Stimulated activated CD4-positive, alpha-beta T cell treated with anti-CD3 and anti-CD28 coated beads, Interleukin-15, amount 100 ng/mL, for 1 hour (primary cell): ENCODE results near the gene TP63.

ENCODE experiments used
- DNase-seq, 2 donors: peaks; one replicate each; pipeline ENCODE4 v3.0.0-alpha.2; 2020; ENCODE audit warnings: low read depth in 1 of 2, low spot score in 1 of 2

TP63 gene

GRCh38 chr3:189902230-189903186 is 271.3 kb downstream of the TP63 start:
- DNase-seq, result no peak

- DNase-seq, result no peak
Measured at GRCh38 chr3:189903562-189904250, 272.5 kb downstream of the TP63 start.

- no peak for DNase-seq
Measured at GRCh38 chr3:189907803-189908202, 276.6 kb downstream of the TP63 start.

DNA sequence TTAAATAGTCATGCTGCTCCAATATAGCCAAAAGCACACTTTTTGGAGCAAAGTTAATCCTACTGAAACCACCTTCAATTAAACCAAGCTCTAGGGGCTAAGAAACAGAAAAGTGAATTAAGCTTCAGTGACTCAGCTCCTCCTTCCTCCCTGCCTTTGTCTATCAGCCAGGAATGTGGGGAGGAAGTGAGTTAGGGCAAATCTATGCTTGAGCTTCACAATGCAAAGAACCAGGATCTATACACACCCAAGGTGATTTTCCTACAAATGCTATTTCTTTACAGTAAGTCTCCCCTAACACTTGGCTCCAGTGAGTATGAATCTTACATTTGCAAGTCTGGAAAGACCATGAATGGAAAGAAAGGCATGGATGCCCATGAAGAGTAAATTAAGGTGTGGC is 277.5 kb downstream of the TP63 start:
- no peak for DNase-seq

DNA sequence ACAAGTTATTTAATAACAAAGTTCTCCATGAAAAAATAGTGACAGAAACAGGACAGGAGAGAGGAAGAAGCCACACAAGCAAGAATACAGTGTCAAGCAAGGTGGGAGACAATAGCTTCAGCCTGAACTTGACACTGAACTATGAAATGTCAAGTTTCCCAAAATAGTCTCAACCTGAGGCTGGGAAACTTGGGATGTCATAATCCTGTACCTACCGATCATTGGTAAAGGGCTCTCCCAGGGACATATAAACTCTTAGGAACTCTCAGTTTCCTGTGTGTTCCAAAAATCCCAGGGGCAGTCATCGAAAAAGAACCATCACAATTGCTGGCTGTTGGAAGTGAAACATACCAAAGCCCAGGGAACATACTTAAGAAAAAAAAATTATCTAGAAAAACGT is 277.9 kb downstream of the TP63 start:
- DNase-seq, result no peak

GRCh38 chr3:189909573-189909972 is 278.4 kb downstream of the TP63 start:
- DNase-seq, result no peak

DNA sequence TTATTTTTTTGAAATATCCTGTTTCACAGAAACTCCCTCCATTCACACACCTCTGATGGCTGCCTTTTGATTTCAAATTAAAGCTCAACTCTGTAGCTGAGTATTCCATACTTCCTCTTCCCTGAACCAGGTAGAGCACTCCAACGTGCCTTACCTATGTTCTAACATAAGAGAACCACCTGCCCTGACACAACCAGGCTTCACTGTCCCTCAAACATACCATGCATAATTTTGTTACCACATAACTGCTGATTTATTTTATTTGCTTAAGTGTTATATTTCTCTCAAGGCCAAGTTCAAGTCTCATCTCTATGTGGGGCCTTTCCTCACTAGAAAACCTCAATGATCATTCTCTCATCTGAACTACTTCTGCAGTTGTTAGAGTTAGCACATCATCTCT is 279.8 kb downstream of the TP63 start:
- DNase-seq, result no peak

GRCh38 chr3:189914799-189915198 is 283.6 kb downstream of the TP63 start:
- no peak for DNase-seq

DNA sequence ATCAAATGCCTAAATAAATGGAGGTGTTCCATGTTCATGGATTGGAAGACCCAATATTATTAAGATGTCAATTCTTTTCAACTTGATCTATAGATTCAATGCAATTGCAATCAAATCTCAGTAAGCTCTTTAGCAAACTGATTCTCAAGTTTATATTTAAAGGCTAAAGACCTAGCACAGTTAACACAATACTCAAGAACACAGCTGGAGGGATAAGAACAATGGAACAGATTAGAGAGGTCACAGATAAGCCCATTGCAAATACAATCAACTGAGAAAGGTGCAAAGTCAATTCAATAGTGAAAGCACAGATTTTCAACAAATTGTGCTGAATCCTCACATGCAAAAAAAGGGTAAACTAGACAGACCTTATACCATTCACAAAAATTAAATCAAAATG is 290.6 kb downstream of the TP63 start:
- DNase-seq, result no peak

DNA sequence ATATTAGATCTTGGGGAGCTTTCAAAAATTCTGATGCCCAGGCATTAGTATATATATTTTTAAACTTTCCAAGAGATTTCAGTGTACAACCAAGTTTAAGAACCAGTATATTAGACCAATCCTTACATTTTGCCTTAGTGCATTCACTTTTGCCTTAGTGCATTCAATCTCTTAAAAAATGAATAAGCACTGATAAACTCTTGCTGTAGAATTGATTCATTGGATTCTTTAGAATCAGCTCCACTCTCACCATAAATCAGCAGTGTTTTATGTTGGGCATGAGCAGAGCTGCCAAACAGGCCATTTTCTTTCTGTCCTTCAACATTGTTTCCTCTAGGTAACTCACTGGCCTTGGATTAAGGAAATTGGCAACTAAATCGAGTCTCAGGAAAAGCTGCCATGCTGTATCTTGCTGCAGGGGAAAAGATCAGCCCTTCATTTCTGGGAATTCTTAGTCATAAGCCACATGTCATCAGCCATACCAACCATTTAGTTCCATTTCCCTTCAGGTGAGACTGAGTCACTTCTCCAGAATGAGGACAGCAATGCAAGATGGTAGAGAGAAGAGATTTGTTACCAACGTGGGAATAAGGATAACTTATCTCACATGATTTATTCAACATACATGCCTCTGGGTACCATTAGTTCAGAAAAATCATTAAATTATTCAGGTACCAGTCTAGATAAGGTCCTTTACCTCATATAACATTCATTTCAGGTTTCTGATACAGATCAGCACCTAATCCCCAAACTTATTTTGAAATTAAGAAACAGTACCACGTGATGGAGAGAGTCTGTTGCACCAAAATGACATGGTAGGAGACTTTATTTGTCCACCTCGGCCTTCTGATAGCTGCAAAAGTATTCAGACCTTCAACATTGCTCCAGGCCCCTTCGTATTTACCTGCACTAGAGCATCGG is 297.0 kb downstream of the TP63 start:
- DNase-seq, result no peak

GRCh38 chr3:189936201-189936945 is 305.2 kb downstream of the TP63 start:
- no peak for DNase-seq

GRCh38 chr3:189937302-189938127 is 306.3 kb downstream of the TP63 start:
- DNase-seq, result no peak

- DNase-seq, result no peak
Measured at GRCh38 chr3:189941125-189941524, 309.9 kb downstream of the TP63 start.

- no peak for DNase-seq
Measured at GRCh38 chr3:189941679-189942078, 310.5 kb downstream of the TP63 start.

DNA sequence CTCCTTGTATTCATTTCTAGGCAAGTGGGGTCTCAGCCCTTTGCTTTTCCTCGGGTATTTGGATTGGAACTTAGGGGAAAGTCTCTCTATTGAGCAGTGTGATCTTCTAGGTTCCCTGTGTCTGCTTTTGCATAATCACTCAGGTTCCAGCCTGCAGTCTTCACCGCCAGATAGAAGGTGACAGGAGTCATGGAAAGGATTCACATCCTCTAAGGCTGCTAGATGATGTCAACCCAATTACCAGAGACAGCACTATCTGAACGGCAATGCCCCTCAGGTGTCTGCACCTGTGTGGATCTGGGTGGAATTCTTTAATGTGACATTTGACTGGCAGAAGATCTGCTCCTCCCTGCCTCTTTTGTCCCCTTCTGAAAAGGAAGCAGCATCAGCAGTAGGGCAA is 311.8 kb downstream of the TP63 start:
- no peak for DNase-seq

- DNase-seq, result peak in 1 of 2 donors; percentile 5
Measured at GRCh38 chr3:189944285-189945145, 313.3 kb downstream of the TP63 start.

GRCh38 chr3:189945935-189946709 is 314.9 kb downstream of the TP63 start:
- DNase-seq, result no peak
